Measurements from ENCODE around the gene SLC6A17. TPM values are rescaled to one million over a fixed set of nuclear protein-coding genes. Genes with fewer than 3 reads are reported as not detected.

Gene SLC6A17
- total and polyA plus RNA-seq, 2 donors (not counting 1 experiment from before 2014, with no cell fraction given) = not detected

- DNase-seq (no peak), ATAC-seq (ENCODE audit: low read depth) (no peak)
- Histone ChIP-seq H3K4me3 (ENCODE audit: control extremely low read depth in 1 of 5, extremely low read depth in 1 of 5, insufficient read depth in 1 of 5, low read depth in 2 of 5, low read length in 4 of 5) (no peak overlapping the region), H3K9me3 (ENCODE audit: control extremely low read depth in 1 of 3, control insufficient read depth in 2 of 3, insufficient read depth in 1 of 3, low read length in 2 of 3) (no peaks in the 10 kb centered on the region), H4K20me1 (ENCODE audit: control insufficient read depth, insufficient read depth, low read length, poor library complexity, severe bottlenecking) (no peaks in the 10 kb centered on the region), H3K9ac (ENCODE audit: low read length) (no peak overlapping the region), H3K79me2 (ENCODE audit: control insufficient read depth, insufficient read depth, low read length) (no peaks in the 10 kb centered on the region), H3K36me3 (replicated peaks in 1 of 2; ENCODE audit: control extremely low read depth in 1 of 2, control insufficient read depth in 1 of 2, extremely low read depth in 1 of 2, insufficient read depth in 2 of 2, low read length in 1 of 2) (peaks cover 0 to 2% of the 10 kb centered on the region in 2 experiments), H3K27me3 (replicated peaks in 1 of 4; ENCODE audit: control extremely low read depth in 1 of 4, control insufficient read depth in 3 of 4, insufficient read depth in 4 of 4, low read length in 3 of 4) (no peaks in the 10 kb centered on the region), H2AFZ (ENCODE audit: insufficient read depth, low read depth, low read length, poor library complexity, severe bottlenecking) (no peak overlapping the region), H3K27ac (ENCODE audit: low read length in 2 of 2) (no peak overlapping the region), H3K4me2 (replicated peaks; ENCODE audit: low read depth, low read length, poor library complexity, severe bottlenecking) (no peak overlapping the region), H3K4me1 (ENCODE audit: control insufficient read depth in 2 of 2, insufficient read depth in 2 of 2, low read length in 2 of 2) (no peaks in the 10 kb centered on the region)
- no peak overlapping the region for H3K27ac Mint-ChIP-seq
- no peaks in the 10 kb centered on the region for H3K27me3 Mint-ChIP-seq
- TF ChIP-seq EZH2 (IDR thresholded peaks at IDR 0.05; ENCODE audit: borderline replicate concordance, insufficient read depth, low read depth, low read length, poor library complexity, severe bottlenecking) (no peak), CTCF (IDR thresholded peaks at IDR 0.05) (no peak)
- no peaks in the 10 kb centered on the region for H3K9me3 Mint-ChIP-seq (ENCODE audit: insufficient read depth)
- no peak overlapping the region for H3K4me3 Mint-ChIP-seq
- ChIA-PET CTCF (no interaction called here), POLR2A (no interaction called here)
- WGBS (ENCODE audit: insufficient coverage) = 96% methylated on average over 9 of the region's 11 CpGs
- intact Hi-C loops (cut with micrococcal nuclease) = no loop called here
- peaks cover under 1% of the 10 kb centered on the region for H3K4me1 Mint-ChIP-seq
Measured at GRCh38 chr1:110230381-110231199, 80.3 kb downstream of the SLC6A17 start.

GRCh38 chr1:110233861-110234260, 83.6 kb downstream of the SLC6A17 start:
- Histone ChIP-seq H3K9ac (ENCODE audit: low read length) (no peak overlapping the region), H3K4me3 (ENCODE audit: control extremely low read depth in 1 of 5, extremely low read depth in 1 of 5, insufficient read depth in 1 of 5, low read depth in 2 of 5, low read length in 4 of 5) (no peak overlapping the region), H3K79me2 (ENCODE audit: control insufficient read depth, insufficient read depth, low read length) (no peaks in the 10 kb centered on the region), H2AFZ (ENCODE audit: insufficient read depth, low read depth, low read length, poor library complexity, severe bottlenecking) (no peak overlapping the region), H3K36me3 (replicated peaks in 1 of 2; ENCODE audit: control extremely low read depth in 1 of 2, control insufficient read depth in 1 of 2, extremely low read depth in 1 of 2, insufficient read depth in 2 of 2, low read length in 1 of 2) (no peaks in the 10 kb centered on the region), H3K9me3 (ENCODE audit: control extremely low read depth in 1 of 3, control insufficient read depth in 2 of 3, insufficient read depth in 1 of 3, low read length in 2 of 3) (no peaks in the 10 kb centered on the region), H3K27me3 (replicated peaks in 1 of 4; ENCODE audit: control extremely low read depth in 1 of 4, control insufficient read depth in 3 of 4, insufficient read depth in 4 of 4, low read length in 3 of 4) (no peaks in the 10 kb centered on the region), H4K20me1 (ENCODE audit: control insufficient read depth, insufficient read depth, low read length, poor library complexity, severe bottlenecking) (no peaks in the 10 kb centered on the region), H3K4me2 (replicated peaks; ENCODE audit: low read depth, low read length, poor library complexity, severe bottlenecking) (no peak overlapping the region), H3K4me1 (ENCODE audit: control insufficient read depth in 2 of 2, insufficient read depth in 2 of 2, low read length in 2 of 2) (no peaks in the 10 kb centered on the region), H3K27ac (ENCODE audit: low read length in 2 of 2) (no peak overlapping the region)
- H3K4me1 Mint-ChIP-seq = peaks cover 3% of the 10 kb centered on the region
- POLR2A ChIA-PET = no interaction called here
- no peak for ATAC-seq (ENCODE audit: low read depth)
- no peak for DNase-seq
- H3K9me3 Mint-ChIP-seq (ENCODE audit: insufficient read depth) = no peaks in the 10 kb centered on the region
- H3K27me3 Mint-ChIP-seq = no peaks in the 10 kb centered on the region
- no peak overlapping the region for H3K4me3 Mint-ChIP-seq
- CTCF ChIA-PET = no interaction called here
- no peak overlapping the region for H3K27ac Mint-ChIP-seq
- 91% methylated on average over 2 of the region's 2 CpGs for WGBS (ENCODE audit: insufficient coverage)
- intact Hi-C loops (cut with micrococcal nuclease) = no loop called here
- TF ChIP-seq CTCF (IDR thresholded peaks at IDR 0.05) (no peak), EZH2 (IDR thresholded peaks at IDR 0.05; ENCODE audit: borderline replicate concordance, insufficient read depth, low read depth, low read length, poor library complexity, severe bottlenecking) (no peak)
